Gastrocnemius medialis (tissue), 4 donors: ENCODE measurements around the gene ABCC3. TPM values are rescaled to one million over a fixed set of nuclear protein-coding genes. Genes with fewer than 3 reads are reported as not detected.

Experiments used
- ATAC-seq, 2 donors: fragments of 150-250 bp; one replicate each; pipeline ENCODE4 v1.9.1; 2016
- DNase-seq, 2 donors: peaks; one replicate each; pipeline ENCODE4 v3.0.0-alpha.2; 2019
- H3K27ac ChIP-seq, 4 donors: fragments of 200-600 bp; sonication (generic); 1 replicate in 1 of 4; 2 replicates in 3 of 4; pipeline ENCODE4 v1.5.1; 2016 to 2018; ENCODE audit warnings: mild to moderate bottlenecking in 2 of 4, moderate library complexity in 1 of 4
- H3K27me3 ChIP-seq, 3 donors: fragments of 200-600 bp; sonication (generic) in 2 of 3; 1 replicate in 1 of 3; 2 replicates in 2 of 3; pipeline versions ENCODE4 v1.5.1 to v1.6.0; 2016 to 2019; ENCODE audit warnings: mild to moderate bottlenecking in 1 of 3, moderate library complexity in 1 of 3
- H3K36me3 ChIP-seq, 2 donors: fragments of 200-600 bp; sonication (generic) in 1 of 2; one replicate each; pipeline ENCODE4 v1.5.1; 2017 to 2018
- H3K4me1 ChIP-seq, 2 donors: fragments of 200-600 bp; sonication (generic) in 1 of 2; one replicate each; pipeline ENCODE4 v1.5.1; 2016 to 2017; ENCODE audit warnings: mild to moderate bottlenecking in 2 of 2
- H3K4me3 ChIP-seq, 4 donors: fragments of 200-600 bp; sonication (generic) in 3 of 4; 1 replicate in 1 of 4; 2 replicates in 3 of 4; pipeline ENCODE4 v1.5.1; 2016 to 2019; ENCODE audit warnings: mild to moderate bottlenecking in 2 of 4
- H3K9me3 ChIP-seq, 3 donors: fragments of 200-600 bp; sonication (generic) in 2 of 3; 1 replicate in 1 of 3; 2 replicates in 2 of 3; pipeline ENCODE4 v1.5.1; 2016 to 2019
- CTCF ChIP-seq, 5 experiments: fragments of 450-650 bp in 3 of 5; fragments of 200-600 bp in 2 of 5; sonication (generic) in 2 of 5; IDR thresholded peaks in 4 of 5; conservative IDR thresholded peaks in 1 of 5; 1 replicate in 4 of 5; 2 replicates in 1 of 5; pipeline ENCODE4 v1.5.1; 2016 to 2019; ENCODE audit warnings: antibody characterized with exemption in 5 of 5, mild to moderate bottlenecking in 3 of 5, moderate library complexity in 3 of 5
- POLR2A ChIP-seq, 2 donors: fragments of 450-650 bp; IDR thresholded peaks; one replicate each; pipeline ENCODE4 v1.6.1; 2017; ENCODE audit warnings: antibody characterized with exemption in 2 of 2, mild to moderate bottlenecking in 2 of 2, moderate library complexity in 2 of 2
- in situ Hi-C, 4 donors: fragments of 200-750 bp; cut with MboI; loops; one replicate each; pipeline versions ENCODE4 v1.15.0 to v1.8.0; 2017; ENCODE audit warnings: low sequenced_read_pairs in 4 of 4
- intact Hi-C: fragments of 100-400 bp; cut with DNase I; formaldehyde crosslinking; loops from one replicate; pipeline ENCODE4 v1.15.1; 2023; ENCODE audit warnings: low total_unique reads
- total RNA-seq, 4 donors: library from RNA; depleted of rRNA; stranded (reverse); fragments of >200 nt; gene quantifications; one replicate each; pipeline versions ENCODE4 v1.1.0 to v1.2.3, GENCODE V29; 2016

The ABCC3 gene
- total RNA-seq, 4 donors from 2014 or later, result 0.51 to 1.3 (median 0.76) TPM

GRCh38 chr17:50693036-50693682 is 58.5 kb downstream of the ABCC3 start:
- no peak for TF ChIP-seq POLR2A (IDR thresholded peaks at IDR 0.05)
- no peak for TF ChIP-seq CTCF (IDR thresholded peaks at IDR 0.05 in 4 of 5, conservative IDR thresholded peaks at IDR 0.05 in 1 of 5)
- H3K9me3 ChIP-seq, result no peaks in the 10 kb centered on the region
- in situ Hi-C loops, result loop anchor here (10.0 kb wide), 3 partner anchors 58 to 148 kb away; partner anchors contain the start of genes SPATA20 (in 3 of the 4) and ABCC3 (in 2 of the 4)
- no peak overlapping the region for H3K4me3 ChIP-seq
- no peaks in the 10 kb centered on the region for H3K27me3 ChIP-seq
- intact Hi-C loops, result no loop called here
- peaks cover 0 to 59% of the 10 kb centered on the region in 2 donors for H3K36me3 ChIP-seq
- DNase-seq, result no peak
- H3K27ac ChIP-seq, result no peak overlapping the region
- no peaks in the 10 kb centered on the region for H3K4me1 ChIP-seq
- ATAC-seq, result no peak

GRCh38 chr17:50696365-50696879 is 61.7 kb downstream of the ABCC3 start:
- intact Hi-C loops (no loop called here), in situ Hi-C loops (loop anchor here (10.0 kb wide), 3 partner anchors 62 to 152 kb away; partner anchors contain the start of genes SPATA20 (in 3 of the 4) and ABCC3 (in 2 of the 4))
- no peaks in the 10 kb centered on the region for H3K9me3 ChIP-seq
- ATAC-seq, result no peak
- H3K4me3 ChIP-seq, result no peak overlapping the region
- TF ChIP-seq POLR2A (IDR thresholded peaks at IDR 0.05), result no peak
- TF ChIP-seq CTCF (IDR thresholded peaks at IDR 0.05 in 4 of 5, conservative IDR thresholded peaks at IDR 0.05 in 1 of 5), result no peak
- DNase-seq, result no peak
- peaks cover 0 to 84% of the 10 kb centered on the region in 2 donors for H3K36me3 ChIP-seq
- no peaks in the 10 kb centered on the region for H3K4me1 ChIP-seq
- no peaks in the 10 kb centered on the region for H3K27me3 ChIP-seq
- no peak overlapping the region for H3K27ac ChIP-seq

GRCh38 chr17:50697062-50697461 is 62.4 kb downstream of the ABCC3 start:
- TF ChIP-seq POLR2A (IDR thresholded peaks at IDR 0.05) (no peak), CTCF (IDR thresholded peaks at IDR 0.05 in 4 of 5, conservative IDR thresholded peaks at IDR 0.05 in 1 of 5) (no peak)
- Histone ChIP-seq H3K4me1 (no peaks in the 10 kb centered on the region), H3K4me3 (no peak overlapping the region), H3K9me3 (no peaks in the 10 kb centered on the region), H3K27ac (no peak overlapping the region), H3K36me3 (peaks cover 0 to 84% of the 10 kb centered on the region in 2 donors), H3K27me3 (no peaks in the 10 kb centered on the region)
- intact Hi-C loops (no loop called here), in situ Hi-C loops (loop anchor here (10.0 kb wide), 3 partner anchors 62 to 152 kb away; partner anchors contain the start of genes SPATA20 (in 3 of the 4) and ABCC3 (in 2 of the 4))
- no peak for ATAC-seq
- DNase-seq, result no peak

- intact Hi-C loops (no loop called here), in situ Hi-C loops (loop anchor here (10.0 kb wide), 3 partner anchors 63 to 153 kb away; partner anchors contain the start of genes SPATA20 (in 3 of the 4) and ABCC3 (in 2 of the 4))
- no peaks in the 10 kb centered on the region for H3K27me3 ChIP-seq
- TF ChIP-seq POLR2A (IDR thresholded peaks at IDR 0.05), result no peak
- TF ChIP-seq CTCF (IDR thresholded peaks at IDR 0.05 in 4 of 5, conservative IDR thresholded peaks at IDR 0.05 in 1 of 5), result no peak
- H3K9me3 ChIP-seq, result no peaks in the 10 kb centered on the region
- peaks cover 3 to 5% of the 10 kb centered on the region in 2 donors for H3K4me1 ChIP-seq
- DNase-seq (no peak), ATAC-seq (no peak)
- peak overlapping the region in 1 of 4 donors; percentile 10 for H3K27ac ChIP-seq
- no peak overlapping the region for H3K4me3 ChIP-seq
- H3K36me3 ChIP-seq, result peaks cover 0 to 78% of the 10 kb centered on the region in 2 donors
Measured at GRCh38 chr17:50697663-50698272, 63.1 kb downstream of the ABCC3 start.
